HG03469 (cell line): ENCODE results near the gene CLMN.

Source experiments
- ATAC-seq: cut with Tn5 transposase; IDR thresholded peaks from one replicate; pipeline ENCODE4 v1.9.1; 2021; ENCODE audit warnings: mild to moderate bottlenecking, moderate library complexity, moderate number of reproducible peaks; ENCODE audit not compliant: unreplicated experiment

Gene CLMN

GRCh38 chr14:95341564-95341963 is 21.9 kb upstream of the CLMN start:
- ATAC-seq: no peak

DNA sequence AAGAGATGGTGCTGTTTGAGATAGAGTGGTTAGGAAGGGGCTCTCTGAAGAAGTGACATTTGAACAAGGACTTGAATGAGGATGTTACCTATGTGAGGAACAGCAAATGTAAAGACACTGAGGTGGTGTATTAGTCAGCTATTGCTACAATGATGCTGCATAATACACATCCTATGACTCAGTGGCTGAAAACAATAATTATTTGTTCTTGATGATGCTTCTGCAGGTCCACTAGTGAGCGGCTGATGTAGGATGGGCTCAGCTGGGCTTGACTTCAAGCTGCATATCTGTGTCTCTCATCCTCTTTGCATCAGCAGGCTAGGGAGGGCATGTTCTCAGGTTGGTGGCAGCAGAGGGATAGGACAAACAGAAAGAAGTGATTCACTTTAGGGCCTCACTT is 21.4 kb upstream of the CLMN start:
- ATAC-seq: no peak

- no peak for ATAC-seq
Measured at GRCh38 chr14:95340201-95340697, 20.5 kb upstream of the CLMN start.

DNA sequence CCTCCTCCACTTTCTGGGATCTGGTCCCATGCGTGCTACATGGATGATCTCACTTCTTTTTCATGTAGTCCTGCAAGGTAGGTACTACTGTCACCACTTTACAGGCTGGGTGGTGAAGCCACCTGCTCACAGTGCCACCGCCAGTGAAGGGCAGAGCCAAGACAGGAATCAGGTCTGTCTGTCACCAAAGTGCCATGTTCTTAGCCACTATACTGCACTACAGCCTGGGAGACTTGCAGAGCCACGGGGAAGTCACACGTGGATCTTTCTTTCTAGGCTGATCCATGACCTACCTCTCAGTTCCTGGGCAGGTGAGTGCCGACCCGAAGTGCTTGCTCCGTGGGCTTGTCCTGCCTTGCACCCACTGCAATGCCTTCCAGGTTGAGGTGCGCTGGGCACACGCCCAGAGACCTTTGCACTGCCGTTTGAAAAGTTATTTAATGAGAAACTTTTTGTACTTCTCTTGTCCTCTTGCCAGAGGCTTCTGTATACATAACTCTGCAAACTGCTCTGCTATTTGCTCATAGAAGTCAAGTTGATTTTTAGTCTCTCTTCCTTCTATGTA is 19.7 kb upstream of the CLMN start:
- no peak for ATAC-seq

GRCh38 chr14:95338436-95338835 is 18.7 kb upstream of the CLMN start:
- ATAC-seq: no peak

DNA sequence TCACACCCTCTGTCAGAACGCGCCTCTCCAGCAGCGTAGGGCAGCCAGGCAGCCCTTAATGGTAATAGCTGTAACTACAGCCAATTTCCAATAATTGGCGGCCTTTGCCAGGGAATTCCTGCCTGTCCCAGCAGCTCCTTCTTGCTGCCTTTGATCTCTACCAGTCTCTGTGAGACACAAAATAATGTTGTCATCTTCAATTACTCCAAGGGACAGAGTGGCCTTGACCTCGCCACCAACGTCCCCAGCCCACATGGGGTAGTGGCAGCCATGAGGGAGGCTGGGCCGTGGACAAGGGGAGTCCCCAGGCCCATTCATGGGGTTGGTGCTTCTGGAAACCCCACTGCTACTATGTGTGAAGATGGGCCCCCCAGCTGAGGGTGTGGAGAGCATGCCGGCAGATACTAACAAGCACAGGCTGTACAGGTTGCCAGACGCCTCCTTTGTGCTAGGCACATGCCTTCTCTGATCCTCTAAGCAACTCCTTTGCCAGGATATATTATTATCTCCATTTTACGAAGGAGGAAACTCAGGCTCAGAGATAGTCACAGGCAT is 17.4 kb upstream of the CLMN start:
- ATAC-seq: no peak

DNA sequence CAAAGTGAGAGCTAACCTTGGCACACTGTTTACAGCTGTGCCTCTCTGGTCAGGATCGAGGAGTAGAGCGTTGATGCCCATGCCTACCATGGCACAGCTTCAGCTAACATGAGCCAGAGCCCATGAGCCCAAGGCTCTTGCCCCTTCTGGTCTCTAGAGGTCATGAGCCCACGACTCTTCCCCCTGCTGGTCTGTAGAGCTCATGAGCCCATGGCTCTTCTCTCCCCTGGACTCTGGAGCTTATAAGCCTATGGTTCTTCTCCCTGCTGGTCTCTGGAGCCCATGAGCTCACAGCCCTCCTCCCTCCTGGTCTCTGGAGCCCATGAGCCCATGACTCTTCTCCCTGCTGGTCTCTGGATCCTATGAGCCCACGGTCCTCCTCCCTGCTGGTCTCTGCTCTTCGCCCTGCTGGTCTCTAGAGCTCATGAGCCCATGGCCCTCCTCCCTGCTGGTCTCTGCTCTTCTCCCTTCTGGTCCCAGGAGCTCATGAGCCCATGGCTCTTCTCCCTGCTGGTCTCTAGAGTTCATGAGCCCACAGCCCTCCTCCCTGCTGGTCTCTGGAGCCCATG is 16.6 kb upstream of the CLMN start:
- ATAC-seq: no peak

GRCh38 chr14:95335071-95335470 is 15.4 kb upstream of the CLMN start:
- no peak for ATAC-seq

- no peak for ATAC-seq
Measured at GRCh38 chr14:95334044-95334443, 14.3 kb upstream of the CLMN start.

- ATAC-seq: no peak
Measured at GRCh38 chr14:95332641-95333040, 12.9 kb upstream of the CLMN start.

DNA sequence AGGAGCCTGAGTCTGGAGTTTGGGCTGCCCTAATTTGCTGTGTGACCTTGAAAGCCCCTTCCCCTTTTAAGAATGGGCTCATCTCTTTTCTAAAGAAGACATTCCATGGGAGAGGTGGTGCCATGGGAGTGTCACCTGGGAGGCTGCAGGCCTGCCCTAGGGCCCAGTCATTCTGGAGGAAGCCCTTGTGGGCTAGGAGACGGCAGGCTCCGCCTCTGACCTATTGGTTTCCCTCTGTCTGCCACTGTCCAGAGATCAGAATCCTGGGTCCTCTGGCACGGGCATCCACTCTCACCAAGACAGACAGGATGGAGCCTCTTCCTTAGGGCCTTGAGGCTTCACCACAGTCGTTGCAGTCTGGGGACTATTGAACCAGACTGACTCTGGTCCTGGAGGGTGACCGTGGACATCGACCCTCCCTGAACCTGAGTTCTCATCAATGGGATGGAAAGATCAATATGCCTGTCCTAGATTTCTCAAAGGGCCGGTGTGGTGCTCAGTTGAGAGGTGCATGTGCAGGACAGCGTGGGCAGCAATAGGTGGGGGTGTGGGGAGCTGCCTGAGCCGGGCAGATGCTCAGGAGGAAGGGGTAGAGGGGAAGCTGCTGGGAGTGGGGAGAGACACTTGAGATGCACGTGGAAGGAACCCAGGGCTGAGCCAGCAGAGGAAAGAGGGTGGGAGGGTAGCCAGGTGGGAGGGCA is 12.2 kb upstream of the CLMN start:
- no peak for ATAC-seq

DNA sequence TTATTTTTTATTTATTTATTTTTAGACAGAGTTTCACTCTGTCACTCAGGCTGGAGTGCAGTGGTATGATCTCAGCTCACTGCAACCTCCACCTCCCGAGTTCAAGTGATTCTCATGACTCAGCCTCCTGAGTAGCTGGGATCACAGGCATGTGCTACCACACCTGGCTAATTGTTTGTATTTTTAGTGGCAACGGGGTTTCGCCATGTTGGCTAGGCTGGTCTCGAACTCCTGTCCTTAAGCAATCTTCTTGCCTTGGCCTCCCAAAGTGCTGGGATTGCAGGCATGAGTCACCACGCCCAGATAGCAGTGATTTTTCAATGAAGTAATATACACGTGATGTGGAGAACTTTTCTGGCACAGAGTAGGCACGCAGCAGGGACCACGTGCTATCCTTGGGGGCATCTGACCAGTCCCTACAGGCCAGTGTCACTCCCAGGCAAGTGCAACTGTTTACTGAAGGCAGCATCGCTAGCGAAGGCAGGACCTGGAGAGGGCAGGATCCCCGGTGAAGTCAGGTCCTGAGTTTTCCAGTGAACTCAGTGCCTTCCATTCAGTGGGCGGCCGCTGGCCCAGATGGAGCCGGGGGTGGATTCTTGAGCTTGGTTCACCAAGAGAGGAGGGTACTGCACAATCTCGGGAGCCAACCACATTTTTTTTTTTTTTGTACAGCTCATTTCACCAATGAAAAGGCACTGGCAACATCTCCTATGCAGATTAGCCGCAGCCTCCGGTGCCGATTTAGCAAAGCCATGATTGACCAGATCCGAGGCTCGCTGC is 11.1 kb upstream of the CLMN start:
- ATAC-seq: no peak

GRCh38 chr14:95329941-95330340 is 10.2 kb upstream of the CLMN start:
- ATAC-seq: no peak

DNA sequence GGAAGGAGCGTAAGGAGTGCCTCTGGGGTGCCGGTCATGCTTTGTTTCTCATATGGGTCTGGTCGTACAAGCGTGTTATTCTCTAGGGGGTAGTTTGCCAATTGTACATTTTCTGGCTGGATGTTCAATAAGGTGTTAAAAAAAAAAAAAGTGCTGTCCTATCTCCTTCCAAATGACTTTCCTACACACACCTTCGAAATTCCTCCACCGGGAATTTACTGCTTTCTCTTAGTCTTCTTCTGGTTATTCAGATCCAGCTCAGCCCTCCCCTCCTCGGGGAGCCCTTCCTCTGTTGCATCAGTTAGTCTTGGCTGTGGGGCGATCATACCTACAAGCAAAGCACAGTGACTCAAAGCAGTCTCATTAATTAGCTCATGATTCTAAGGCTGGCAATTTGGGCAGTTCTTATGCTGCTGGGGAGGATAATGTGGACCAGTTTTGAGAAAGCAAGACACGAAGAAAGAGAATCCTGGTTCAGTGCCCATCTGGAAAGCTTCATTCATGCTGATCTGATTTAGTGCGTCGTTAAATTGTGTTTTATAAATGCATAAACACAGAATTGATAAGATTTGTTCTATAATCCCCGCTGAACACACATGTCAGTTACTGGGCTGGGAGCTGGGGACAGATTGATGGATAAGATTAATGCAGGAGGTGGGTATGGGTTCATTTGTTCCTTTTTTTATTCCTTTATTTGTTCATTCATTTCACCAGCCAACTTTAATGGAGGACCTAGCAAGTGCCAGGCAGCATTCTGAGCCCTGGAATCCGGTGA is 9.2 kb upstream of the CLMN start:
- no peak for ATAC-seq

- ATAC-seq: peak; percentile 90
Measured at GRCh38 chr14:95327558-95328374, 8.1 kb upstream of the CLMN start.

GRCh38 chr14:95326987-95327386 is 7.3 kb upstream of the CLMN start:
- ATAC-seq: no peak

DNA sequence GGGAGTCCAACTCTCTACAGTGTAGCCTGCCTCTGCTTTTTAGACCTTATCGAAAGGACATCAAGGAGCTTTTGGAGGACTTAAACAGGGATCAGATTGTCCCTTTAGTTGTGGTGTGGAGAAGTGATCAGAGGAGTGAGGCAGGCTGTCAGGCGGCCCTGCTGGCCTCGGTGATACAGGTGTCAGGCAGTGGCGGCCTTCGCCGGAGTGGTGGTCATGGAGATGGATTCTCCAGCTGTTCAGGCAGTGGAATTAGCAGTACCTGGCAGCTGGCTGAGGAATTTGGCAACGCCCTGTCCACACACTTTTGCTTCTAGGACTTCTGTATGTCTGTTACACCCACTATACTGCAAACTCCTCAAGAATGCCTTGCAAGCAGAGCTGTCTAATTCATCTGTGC is 4.2 kb upstream of the CLMN start:
- no peak for ATAC-seq

DNA sequence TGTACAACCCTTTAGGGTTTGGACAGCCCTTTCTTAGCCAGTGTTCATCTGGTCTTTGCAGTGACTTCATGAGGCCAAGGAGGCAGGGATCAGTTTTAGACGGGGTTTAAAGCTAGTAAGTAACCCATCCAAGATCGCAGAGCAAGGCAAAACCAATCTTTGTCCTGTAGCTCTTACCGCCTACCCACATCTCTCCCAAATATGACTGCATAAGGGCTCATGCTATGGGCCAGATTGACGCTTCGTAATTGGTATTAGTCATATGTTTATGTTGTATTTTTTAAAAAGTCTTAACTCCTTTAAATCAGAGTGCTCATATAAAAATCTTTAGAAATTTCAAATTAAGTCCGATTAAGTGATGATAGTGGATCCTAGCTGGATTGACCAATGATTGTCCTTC is 3.7 kb upstream of the CLMN start:
- ATAC-seq: no peak

- no peak for ATAC-seq
Measured at GRCh38 chr14:95322651-95323050, 2.9 kb upstream of the CLMN start.
